Neural progenitor cell (in vitro differentiated cells): ENCODE measurements around the gene SPDYE4. TPM values are rescaled to one million over a fixed set of nuclear protein-coding genes. Genes with fewer than 3 reads are reported as not detected.
A peak's percentile ranks its signal among the peaks of the same experiment; 100 is the strongest.

Source experiments
- DNase-seq: peaks from one replicate; pipeline ENCODE4 v3.0.0-alpha.2; 2016; ENCODE audit warnings: low spot score
- H2AFZ ChIP-seq: fragments of 200-600 bp; sonication (generic); replicated peaks from 2 replicates; pipeline ENCODE4 v1.6.1; 2016; ENCODE audit warnings: antibody characterized with exemption
- H3F3A ChIP-seq: fragments of 200-600 bp; sonication (generic); 2 replicates; pipeline ENCODE4 v1.6.1; 2016; ENCODE audit warnings: antibody characterized with exemption, low read depth
- H3K27ac ChIP-seq: fragments of 200-600 bp; sonication (generic); 2 replicates; pipeline ENCODE4 v1.5.1; 2016; ENCODE audit warnings: mild to moderate bottlenecking
- H3K27me3 ChIP-seq: fragments of 200-600 bp; sonication (generic); 2 replicates; pipeline ENCODE4 v1.6.1; 2016; ENCODE audit warnings: mild to moderate bottlenecking, moderate library complexity
- H3K36me3 ChIP-seq: fragments of 200-600 bp; sonication (generic); 2 replicates; pipeline ENCODE4 v1.5.1; 2016
- H3K4me1 ChIP-seq: fragments of 200-600 bp; sonication (generic); 2 replicates; pipeline ENCODE4 v1.6.1; 2016; ENCODE audit warnings: mixed run types
- H3K4me2 ChIP-seq: fragments of 200-600 bp; sonication (generic); 2 replicates; pipeline ENCODE4 v1.6.1; 2016
- H3K4me3 ChIP-seq: fragments of 200-600 bp; sonication (generic); 2 replicates; pipeline ENCODE4 v1.5.1; 2016
- H3K79me2 ChIP-seq: fragments of 200-600 bp; sonication (generic); 2 replicates; pipeline ENCODE4 v1.6.1; 2016; ENCODE audit warnings: low read depth
- H3K9ac ChIP-seq: fragments of 200-600 bp; sonication (generic); 2 replicates; pipeline ENCODE4 v1.6.1; 2016
- H3K9me3 ChIP-seq: fragments of 200-600 bp; sonication (generic); 2 replicates; pipeline ENCODE4 v1.5.1; 2016; ENCODE audit warnings: low read depth
- H4K20me1 ChIP-seq: fragments of 200-600 bp; sonication (generic); 2 replicates; pipeline ENCODE4 v1.6.1; 2016; ENCODE audit warnings: low read depth
- H3K27ac Mint-ChIP-seq: 3 replicates; pipeline ENCODE4 v1.8.0; 2021; ENCODE audit warnings: mixed read lengths
- H3K27me3 Mint-ChIP-seq: 2 replicates; pipeline ENCODE4 v1.8.0; 2022; ENCODE audit warnings: low read depth, mild to moderate bottlenecking, inconsistent platforms, moderate library complexity, mixed read lengths; ENCODE audit not compliant: insufficient read depth
- H3K36me3 Mint-ChIP-seq: 3 replicates; pipeline ENCODE4 v1.8.0; 2021; ENCODE audit warnings: mixed read lengths
- H3K4me1 Mint-ChIP-seq: 3 replicates; pipeline ENCODE4 v1.8.0; 2021; ENCODE audit warnings: mixed read lengths
- H3K4me3 Mint-ChIP-seq: 3 replicates; pipeline ENCODE4 v1.8.0; 2021; ENCODE audit warnings: mild to moderate bottlenecking, moderate library complexity, mixed read lengths
- H3K9me3 Mint-ChIP-seq: 3 replicates; pipeline ENCODE4 v1.8.0; 2020; ENCODE audit warnings: mixed read lengths
- EZH2 ChIP-seq: fragments of 200-600 bp; sonication (generic); IDR thresholded peaks from 2 replicates; pipeline ENCODE4 v1.6.1; 2017; ENCODE audit warnings: antibody characterized with exemption, mild to moderate bottlenecking, moderate library complexity
- EZH2phosphoT487 ChIP-seq: fragments of 200-600 bp; sonication (generic); IDR thresholded peaks from 2 replicates; pipeline ENCODE4 v1.6.1; 2017; ENCODE audit warnings: antibody characterized with exemption
- total RNA-seq: library from RNA; depleted of rRNA; stranded (reverse); fragments of >200 nt; gene quantifications from 2 replicates; pipeline ENCODE4 v1.2.3, GENCODE V29; 2015; ENCODE audit warnings: low replicate concordance
- TF ChIP-seq, protein P1 (sequence below): fragments of 200-600 bp; sonication (generic); IDR thresholded peaks from 2 replicates; pipeline ENCODE4 v1.5.1; 2017; ENCODE audit warnings: antibody characterized with exemption, mild to moderate bottlenecking

SPDYE4 gene
- total RNA-seq, 1 donor from 2014 or later = not detected

DNA sequence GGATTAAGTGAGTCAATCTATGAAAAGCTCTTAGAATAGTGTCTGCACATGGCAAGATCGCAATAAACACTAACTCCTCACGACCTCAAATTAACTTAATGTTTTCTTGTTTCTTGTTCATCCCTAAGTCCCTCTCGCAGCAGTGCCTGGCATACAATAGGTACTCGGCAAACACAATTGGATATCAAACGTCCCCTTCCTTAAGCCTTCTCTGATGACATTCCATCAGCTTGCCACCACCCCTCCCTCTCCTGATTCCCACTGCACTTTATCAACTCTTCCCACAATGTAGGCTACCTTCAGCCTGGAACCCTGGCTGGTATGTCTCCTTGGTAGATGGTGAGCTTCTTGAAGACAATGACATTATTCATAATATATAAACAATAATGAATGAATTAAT lies 47.1 kb downstream of the SPDYE4 start:
- H3K4me1 Mint-ChIP-seq = peaks cover 2% of the 10 kb centered on the region
- no peak overlapping the region for H3K27ac ChIP-seq
- no peak overlapping the region for H3K4me3 Mint-ChIP-seq
- H3K36me3 ChIP-seq = no peaks in the 10 kb centered on the region
- no peaks in the 10 kb centered on the region for H4K20me1 ChIP-seq
- H3K4me3 ChIP-seq = no peak overlapping the region
- no peaks in the 10 kb centered on the region for H3K27me3 ChIP-seq
- H3K9me3 Mint-ChIP-seq = peaks cover 2% of the 10 kb centered on the region
- H3K4me1 ChIP-seq = peaks cover 5% of the 10 kb centered on the region
- no peak overlapping the region for H3K9ac ChIP-seq
- H3K36me3 Mint-ChIP-seq = no peaks in the 10 kb centered on the region
- no peak overlapping the region for H3K27ac Mint-ChIP-seq
- peaks cover 3% of the 10 kb centered on the region for H3K27me3 Mint-ChIP-seq
- H2AFZ ChIP-seq = no peak overlapping the region
- no peaks in the 10 kb centered on the region for H3F3A ChIP-seq
- no peak for TF ChIP-seq EZH2phosphoT487
- TF ChIP-seq, protein P1, sequence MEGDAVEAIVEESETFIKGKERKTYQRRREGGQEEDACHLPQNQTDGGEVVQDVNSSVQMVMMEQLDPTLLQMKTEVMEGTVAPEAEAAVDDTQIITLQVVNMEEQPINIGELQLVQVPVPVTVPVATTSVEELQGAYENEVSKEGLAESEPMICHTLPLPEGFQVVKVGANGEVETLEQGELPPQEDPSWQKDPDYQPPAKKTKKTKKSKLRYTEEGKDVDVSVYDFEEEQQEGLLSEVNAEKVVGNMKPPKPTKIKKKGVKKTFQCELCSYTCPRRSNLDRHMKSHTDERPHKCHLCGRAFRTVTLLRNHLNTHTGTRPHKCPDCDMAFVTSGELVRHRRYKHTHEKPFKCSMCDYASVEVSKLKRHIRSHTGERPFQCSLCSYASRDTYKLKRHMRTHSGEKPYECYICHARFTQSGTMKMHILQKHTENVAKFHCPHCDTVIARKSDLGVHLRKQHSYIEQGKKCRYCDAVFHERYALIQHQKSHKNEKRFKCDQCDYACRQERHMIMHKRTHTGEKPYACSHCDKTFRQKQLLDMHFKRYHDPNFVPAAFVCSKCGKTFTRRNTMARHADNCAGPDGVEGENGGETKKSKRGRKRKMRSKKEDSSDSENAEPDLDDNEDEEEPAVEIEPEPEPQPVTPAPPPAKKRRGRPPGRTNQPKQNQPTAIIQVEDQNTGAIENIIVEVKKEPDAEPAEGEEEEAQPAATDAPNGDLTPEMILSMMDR = no peak
- no peak for TF ChIP-seq EZH2
- DNase-seq = peak; percentile 51
- no peaks in the 10 kb centered on the region for H3K9me3 ChIP-seq
- H3K4me2 ChIP-seq = no peak overlapping the region
- H3K79me2 ChIP-seq = no peaks in the 10 kb centered on the region

DNA sequence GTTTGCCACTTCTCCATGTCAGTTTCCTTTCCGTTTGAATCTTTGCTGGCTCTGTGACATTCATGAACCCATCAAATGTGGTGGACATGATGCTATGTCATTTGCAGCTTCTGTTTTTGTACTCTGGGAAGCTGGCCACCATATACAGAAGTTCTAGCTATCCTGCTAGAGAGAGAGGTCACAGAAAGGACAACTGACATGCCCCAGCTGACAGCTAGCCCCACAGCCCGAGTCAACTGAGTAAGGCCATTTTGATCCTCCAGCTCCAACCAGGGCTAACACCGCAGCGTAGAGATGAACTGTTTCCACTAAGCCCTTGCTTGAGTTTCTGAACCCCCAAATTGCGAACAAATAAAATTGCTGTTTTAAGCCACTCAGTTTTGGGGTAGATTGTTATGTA lies 47.5 kb downstream of the SPDYE4 start:
- Mint-ChIP-seq H3K4me1 (peaks cover 2% of the 10 kb centered on the region), H3K4me3 (no peak overlapping the region), H3K9me3 (peaks cover 2% of the 10 kb centered on the region), H3K27me3 (peaks cover 3% of the 10 kb centered on the region), H3K27ac (no peak overlapping the region), H3K36me3 (no peaks in the 10 kb centered on the region)
- Histone ChIP-seq H3K4me3 (no peak overlapping the region), H3K4me1 (peaks cover 5% of the 10 kb centered on the region), H3K27me3 (no peaks in the 10 kb centered on the region), H3K9me3 (no peaks in the 10 kb centered on the region), H3K9ac (no peak overlapping the region), H2AFZ (no peak overlapping the region), H3K27ac (no peak overlapping the region), H3K36me3 (no peaks in the 10 kb centered on the region), H4K20me1 (no peaks in the 10 kb centered on the region), H3K79me2 (no peaks in the 10 kb centered on the region), H3K4me2 (no peak overlapping the region), H3F3A (no peaks in the 10 kb centered on the region)
- TF ChIP-seq, protein P1 = no peak
- TF ChIP-seq EZH2phosphoT487 (no peak), EZH2 (no peak)
- no peak for DNase-seq

DNA sequence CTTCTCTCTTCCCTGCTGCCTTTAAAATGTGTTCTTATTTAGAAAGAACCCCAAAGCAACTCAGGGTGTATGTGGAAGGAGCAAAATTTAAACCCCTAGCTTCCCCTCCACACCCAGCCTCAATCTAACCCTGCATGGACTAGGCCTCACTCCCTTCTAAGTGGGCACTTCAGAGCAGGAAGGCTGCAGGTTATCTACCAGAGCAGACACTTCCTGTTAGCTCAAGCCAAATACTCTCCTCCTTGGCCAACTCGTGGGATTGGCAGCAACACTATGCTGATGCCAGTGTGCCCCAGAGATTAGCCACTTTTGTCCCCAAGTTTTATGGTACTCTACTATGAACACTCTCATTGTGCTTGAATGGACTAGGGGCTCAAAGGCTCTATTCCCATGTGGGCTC lies 49.3 kb downstream of the SPDYE4 start:
- Histone ChIP-seq H3K36me3 (no peaks in the 10 kb centered on the region), H3K27ac (no peak overlapping the region), H3K27me3 (no peaks in the 10 kb centered on the region), H3K9ac (no peak overlapping the region), H3K79me2 (no peaks in the 10 kb centered on the region), H3F3A (no peaks in the 10 kb centered on the region), H3K4me1 (peaks cover 5% of the 10 kb centered on the region), H3K9me3 (no peaks in the 10 kb centered on the region), H2AFZ (no peak overlapping the region), H3K4me3 (no peak overlapping the region), H3K4me2 (no peak overlapping the region), H4K20me1 (no peaks in the 10 kb centered on the region)
- Mint-ChIP-seq H3K4me1 (peaks cover 2% of the 10 kb centered on the region), H3K27ac (no peak overlapping the region), H3K4me3 (no peak overlapping the region), H3K27me3 (peaks cover 3% of the 10 kb centered on the region), H3K36me3 (no peaks in the 10 kb centered on the region), H3K9me3 (peaks cover 4% of the 10 kb centered on the region)
- no peak for DNase-seq
- TF ChIP-seq, protein P1 = no peak
- TF ChIP-seq EZH2phosphoT487 (no peak), EZH2 (no peak)
